Activated CD4-positive, alpha-beta T cell treated with anti-CD3 and anti-CD28 coated beads, Interleukin-2, amount 50 U/mL, for 4 hours (primary cell): Measurements from ENCODE around the gene PIM3.

ENCODE experiments used
- DNase-seq, 2 experiments: peaks; one replicate each; pipeline ENCODE4 v3.0.0-alpha.2; 2020

Gene PIM3

DNA sequence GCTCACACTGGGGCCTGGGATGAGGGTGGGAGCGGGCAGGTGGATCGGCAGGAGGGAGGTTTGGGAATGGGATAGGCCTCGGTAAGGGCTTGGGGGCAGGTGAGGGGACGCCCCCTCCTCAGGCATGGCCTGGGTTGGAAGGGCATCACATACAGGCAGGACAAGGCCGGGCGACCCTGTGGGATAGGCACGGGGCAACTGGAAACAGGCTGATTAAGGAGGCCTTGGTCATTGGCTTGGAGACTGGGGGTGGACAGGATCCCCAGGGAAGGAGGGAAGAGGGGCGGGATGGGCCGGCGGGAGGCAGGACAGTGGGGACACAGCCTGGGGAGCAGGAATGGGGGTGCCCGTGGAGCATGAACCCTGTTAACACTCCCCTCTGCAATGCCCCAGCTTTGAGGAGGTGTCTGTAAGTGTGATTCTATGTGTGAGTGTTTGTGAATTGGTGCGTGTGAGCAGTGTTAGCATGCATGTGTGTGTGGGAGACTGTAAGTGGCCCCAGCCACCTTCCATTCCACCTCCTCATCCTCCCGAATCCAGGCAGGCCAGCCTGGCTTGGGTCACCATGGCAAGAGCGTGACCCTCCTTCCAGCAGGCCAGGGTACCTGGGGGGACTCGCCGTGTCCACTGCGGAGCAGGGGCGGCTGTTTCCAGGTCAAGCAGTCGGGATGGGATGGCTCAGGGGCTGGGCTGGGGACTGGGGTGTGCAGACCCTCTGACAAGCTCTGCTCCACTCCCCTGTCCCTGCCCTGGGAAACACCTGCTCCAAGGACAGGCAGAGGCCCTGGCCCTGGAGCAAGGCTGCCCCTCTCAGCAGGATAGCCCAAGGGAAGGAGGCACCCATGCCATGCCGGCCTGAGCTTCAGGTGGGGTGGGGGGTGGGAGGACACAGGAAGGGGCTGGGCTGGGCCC is 3.4 kb upstream of the PIM3 start:
- no peak for DNase-seq

DNA sequence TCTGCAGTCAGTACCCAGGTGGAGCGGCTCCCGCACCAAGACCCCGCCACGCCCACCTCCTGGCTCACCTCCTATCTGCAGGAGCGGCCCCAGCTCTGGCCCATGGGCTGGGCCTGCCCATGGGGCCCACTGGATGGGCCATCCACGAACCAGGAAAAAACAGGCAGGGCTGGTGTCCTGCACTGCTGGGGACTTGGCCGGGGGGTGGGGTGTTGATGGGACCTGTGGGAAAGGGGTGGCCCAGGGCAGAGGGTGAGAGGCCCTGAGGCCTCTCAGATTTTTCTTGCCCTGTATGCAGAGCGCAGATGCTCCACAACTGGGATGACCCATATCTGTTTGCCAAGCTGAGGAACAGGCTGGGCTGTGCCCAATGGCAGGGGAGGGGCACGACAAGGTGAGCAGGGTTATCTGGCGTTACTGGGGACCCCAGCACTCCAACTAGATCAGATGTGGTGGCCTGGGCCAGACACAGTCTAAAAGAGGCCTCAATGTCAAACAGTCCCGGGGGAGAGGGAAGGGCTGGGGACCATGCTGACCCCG is 2.7 kb upstream of the PIM3 start:
- no peak for DNase-seq

DNA sequence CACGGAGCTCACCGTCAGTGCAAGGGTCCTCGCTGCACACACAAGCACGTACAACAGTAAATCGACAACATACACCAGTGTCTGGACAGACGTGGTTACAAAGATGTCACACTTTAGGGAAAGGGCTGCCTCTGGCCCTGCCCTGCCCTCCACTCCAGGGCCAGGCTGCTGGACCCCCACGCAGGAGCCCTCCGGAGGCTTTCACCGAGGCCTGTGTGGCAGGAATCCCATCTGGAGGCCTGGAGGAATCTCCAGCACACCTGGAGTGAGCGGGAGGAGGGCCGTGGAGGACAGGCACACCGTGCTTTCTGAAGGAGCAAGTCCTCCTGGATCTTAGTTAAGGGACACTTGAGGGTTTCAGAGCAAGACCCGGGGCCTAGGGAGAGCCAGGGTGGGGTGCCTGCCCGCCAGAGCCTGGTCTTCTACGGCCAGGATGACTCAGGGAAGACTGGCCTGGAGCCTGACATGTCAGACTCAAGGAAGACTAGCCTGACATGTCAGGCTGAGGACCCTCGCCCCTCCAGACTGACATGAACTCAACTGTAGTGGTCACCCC is 2.1 kb upstream of the PIM3 start:
- DNase-seq, result no peak

DNA sequence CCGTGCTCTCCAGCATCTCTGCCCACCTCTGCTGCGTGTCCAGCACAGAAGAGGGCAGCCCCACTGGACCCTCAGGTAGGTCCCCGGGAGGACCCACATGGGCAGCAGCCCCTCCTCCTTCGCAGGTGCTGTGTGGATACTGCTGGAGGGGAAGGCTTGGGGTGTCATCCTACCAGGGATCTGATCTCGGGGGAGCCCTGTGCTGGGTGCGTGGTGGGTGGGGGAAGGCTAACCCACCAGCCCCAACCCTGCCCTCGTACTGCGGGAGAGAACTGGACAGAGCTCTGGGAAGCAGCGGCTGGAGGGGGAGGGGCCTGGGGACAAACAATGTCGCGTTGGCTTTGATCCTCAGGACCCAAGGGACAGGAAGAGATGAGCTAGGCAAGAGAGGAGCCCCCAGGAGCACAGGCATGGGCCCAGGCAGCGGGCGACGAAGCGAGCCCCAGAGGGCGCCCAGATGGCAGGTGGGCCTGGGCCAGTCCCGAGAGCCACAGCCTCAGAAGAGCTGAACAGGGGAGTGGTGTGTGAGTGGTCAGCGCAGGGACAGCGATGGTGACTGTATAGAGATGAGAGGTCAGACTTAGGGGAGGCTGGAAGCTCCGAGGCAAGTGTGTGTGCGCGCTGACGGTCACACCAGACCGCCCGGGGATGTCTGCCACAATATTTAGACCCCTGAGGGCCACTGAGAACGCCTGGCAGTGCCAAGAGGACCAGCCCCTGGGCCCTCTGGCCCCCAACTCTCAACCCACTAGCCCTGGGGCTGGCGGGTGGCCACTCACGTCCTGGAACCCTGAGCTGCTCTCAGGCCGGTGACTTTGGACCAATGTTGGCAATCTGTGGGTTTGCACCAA is 1.4 kb upstream of the PIM3 start:
- DNase-seq, result no peak

DNA sequence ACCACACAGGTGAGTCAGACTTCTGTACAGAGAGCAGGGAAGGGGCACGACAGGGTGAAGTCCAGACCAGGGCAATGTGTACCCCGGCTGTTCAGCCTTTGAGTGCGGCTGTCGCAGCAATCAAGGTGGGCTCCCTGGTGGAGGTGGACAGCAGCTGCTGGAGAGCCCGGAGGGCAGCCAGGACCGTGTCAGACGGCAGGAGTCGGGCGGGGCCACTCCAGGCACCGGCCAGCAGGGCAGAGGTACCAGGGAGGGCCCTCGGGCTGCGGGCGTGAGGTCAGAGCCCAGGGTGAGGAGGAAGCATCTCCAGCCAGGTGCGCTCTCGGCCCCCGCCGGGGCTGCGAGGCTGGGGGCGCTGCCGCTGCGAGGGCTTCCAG is 802 bp upstream of the PIM3 start:
- DNase-seq, result peak in 1 of 2 experiments; percentile 23

DNA sequence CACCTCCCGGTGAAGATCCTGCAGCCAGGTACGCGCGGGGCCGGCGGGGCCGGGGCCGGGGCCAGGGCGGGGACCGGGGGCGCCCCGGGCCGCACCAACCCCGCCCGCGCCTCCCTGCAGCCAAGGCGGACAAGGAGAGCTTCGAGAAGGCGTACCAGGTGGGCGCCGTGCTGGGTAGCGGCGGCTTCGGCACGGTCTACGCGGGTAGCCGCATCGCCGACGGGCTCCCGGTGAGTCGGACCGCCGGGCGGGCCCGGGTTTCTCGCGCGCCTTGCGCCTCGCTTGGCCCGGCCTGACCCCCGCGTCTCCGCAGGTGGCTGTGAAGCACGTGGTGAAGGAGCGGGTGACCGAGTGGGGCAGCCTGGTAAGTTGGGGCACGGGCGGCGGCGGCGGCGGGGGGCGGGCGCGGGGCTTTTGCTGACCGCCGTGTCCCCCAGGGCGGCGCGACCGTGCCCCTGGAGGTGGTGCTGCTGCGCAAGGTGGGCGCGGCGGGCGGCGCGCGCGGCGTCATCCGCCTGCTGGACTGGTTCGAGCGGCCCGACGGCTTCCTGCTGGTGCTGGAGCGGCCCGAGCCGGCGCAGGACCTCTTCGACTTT is 531 bp downstream of the PIM3 start:
- peak in 1 of 2 experiments; percentile 28 for DNase-seq

DNA sequence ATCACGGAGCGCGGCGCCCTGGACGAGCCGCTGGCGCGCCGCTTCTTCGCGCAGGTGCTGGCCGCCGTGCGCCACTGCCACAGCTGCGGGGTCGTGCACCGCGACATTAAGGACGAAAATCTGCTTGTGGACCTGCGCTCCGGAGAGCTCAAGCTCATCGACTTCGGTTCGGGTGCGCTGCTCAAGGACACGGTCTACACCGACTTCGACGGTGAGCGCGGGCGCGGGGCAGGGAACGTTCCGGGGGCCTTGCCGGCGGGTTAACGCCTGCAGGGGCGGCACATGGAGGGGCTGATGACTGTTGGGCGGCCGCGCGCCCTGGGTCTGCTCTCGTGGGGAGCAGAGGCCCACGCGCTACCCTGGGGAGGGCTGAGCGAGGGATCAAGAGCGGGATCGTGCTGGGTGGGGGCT is 1.0 kb downstream of the PIM3 start:
- DNase-seq, result no peak

DNA sequence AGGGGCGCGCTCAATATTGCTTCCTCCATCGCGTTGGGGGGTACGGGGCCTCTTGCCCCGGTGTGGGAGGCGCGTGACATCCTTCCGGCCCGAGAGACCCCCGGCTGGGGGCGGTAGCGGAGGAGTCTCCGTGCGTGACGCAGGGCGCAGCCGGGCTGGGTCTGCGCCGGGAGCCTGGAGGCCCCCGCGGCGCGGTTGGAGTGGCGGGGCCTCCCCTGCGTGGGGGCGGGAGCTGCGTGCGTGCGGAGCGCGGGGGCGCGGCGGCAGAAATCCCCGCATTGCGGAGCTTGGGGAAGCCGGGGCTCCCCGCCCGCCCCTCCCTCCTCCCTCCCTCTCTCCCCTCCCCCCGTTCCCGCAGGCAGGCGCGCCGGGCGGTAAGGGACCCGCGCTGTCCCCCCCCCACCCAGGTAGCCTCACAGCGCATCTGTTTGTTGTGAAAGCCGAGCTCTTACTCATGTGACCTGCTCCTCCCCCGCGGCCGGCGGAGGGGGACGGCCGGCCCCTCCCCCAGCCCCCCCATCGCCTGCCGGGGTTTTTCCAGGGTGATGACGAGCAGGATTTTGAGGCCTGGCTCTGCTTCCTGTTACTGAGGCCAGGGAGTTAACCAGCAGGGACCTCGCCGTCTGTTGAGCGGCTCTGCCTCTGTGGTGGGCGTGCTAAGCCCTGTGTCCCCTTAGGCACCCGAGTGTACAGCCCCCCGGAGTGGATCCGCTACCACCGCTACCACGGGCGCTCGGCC is 1.6 kb downstream of the PIM3 start:
- peak; percentile 85 to 86 for DNase-seq

DNA sequence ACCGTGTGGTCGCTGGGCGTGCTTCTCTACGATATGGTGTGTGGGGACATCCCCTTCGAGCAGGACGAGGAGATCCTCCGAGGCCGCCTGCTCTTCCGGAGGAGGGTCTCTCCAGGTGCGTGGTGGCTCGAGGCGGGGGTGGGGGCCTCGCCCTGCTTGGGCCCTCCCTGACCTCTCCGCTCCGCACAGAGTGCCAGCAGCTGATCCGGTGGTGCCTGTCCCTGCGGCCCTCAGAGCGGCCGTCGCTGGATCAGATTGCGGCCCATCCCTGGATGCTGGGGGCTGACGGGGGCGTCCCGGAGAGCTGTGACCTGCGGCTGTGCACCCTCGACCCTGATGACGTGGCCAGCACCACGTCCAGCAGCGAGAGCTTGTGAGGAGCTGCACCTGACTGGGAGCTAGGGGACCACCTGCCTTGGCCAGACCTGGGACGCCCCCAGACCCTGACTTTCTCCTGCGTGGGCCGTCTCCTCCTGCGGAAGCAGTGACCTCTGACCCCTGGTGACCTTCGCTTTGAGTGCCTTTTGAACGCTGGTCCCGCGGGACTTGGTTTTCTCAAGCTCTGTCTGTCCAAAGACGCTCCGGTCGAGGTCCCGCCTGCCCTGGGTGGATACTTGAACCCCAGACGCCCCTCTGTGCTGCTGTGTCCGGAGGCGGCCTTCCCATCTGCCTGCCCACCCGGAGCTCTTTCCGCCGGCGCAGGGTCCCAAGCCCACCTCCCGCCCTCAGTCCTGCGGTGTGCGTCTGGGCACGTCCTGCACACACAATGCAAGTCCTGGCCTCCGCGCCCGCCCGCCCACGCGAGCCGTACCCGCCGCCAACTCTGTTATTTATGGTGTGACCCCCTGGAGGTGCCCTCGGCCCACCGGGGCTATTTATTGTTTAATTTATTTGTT is 2.4 kb downstream of the PIM3 start:
- peak in 1 of 2 experiments; percentile 17 for DNase-seq

DNA sequence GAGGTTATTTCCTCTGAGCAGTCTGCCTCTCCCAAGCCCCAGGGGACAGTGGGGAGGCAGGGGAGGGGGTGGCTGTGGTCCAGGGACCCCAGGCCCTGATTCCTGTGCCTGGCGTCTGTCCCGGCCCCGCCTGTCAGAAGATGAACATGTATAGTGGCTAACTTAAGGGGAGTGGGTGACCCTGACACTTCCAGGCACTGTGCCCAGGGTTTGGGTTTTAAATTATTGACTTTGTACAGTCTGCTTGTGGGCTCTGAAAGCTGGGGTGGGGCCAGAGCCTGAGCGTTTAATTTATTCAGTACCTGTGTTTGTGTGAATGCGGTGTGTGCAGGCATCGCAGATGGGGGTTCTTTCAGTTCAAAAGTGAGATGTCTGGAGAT is 3.1 kb downstream of the PIM3 start:
- no peak for DNase-seq

DNA sequence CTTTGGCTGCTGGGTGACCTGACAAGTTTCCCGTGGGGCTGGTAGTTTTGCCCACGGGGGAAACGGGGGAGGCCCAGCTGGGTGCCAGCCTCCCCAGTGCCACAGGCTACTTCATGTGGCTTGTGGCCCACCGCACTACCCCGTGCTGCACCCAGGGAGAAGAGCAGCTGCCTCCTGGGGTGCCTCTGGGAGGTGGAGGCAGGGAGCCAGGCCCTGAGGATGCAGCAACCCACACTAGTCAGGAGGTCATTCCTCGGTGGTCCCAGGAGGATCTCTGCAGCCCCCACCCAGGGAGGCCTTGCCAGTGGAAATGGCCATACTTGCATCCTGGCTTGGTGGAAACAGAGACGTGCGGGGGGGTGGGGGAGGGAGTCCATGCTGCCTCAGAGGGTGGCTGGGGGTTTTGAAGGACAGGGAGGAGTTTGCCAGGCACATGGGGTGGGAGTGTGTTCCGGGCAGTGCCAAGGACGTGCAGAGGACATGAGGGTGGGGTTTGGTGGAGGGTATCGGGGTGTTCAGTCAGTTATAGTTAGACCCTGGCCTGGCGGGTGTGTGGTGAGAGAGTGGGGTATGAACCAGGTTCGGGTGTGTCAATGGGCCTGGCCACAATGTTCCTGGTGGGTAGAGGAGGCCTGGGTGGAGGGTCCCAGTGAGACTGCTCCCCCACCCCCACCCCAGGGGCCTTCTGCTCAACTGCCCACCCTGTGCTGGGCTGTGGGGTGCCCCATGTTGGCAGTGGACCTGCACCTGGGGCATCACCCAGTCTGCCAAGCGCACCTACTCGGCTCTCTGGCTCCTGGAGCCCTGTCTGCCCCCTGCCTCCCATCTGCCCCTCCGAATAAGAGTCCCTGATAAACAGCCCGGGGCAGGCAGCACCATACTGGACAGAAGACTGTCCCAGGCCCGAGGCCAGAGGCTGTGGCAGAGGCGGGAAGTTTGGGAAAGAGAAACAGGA is 3.8 kb downstream of the PIM3 start:
- DNase-seq, result no peak

DNA sequence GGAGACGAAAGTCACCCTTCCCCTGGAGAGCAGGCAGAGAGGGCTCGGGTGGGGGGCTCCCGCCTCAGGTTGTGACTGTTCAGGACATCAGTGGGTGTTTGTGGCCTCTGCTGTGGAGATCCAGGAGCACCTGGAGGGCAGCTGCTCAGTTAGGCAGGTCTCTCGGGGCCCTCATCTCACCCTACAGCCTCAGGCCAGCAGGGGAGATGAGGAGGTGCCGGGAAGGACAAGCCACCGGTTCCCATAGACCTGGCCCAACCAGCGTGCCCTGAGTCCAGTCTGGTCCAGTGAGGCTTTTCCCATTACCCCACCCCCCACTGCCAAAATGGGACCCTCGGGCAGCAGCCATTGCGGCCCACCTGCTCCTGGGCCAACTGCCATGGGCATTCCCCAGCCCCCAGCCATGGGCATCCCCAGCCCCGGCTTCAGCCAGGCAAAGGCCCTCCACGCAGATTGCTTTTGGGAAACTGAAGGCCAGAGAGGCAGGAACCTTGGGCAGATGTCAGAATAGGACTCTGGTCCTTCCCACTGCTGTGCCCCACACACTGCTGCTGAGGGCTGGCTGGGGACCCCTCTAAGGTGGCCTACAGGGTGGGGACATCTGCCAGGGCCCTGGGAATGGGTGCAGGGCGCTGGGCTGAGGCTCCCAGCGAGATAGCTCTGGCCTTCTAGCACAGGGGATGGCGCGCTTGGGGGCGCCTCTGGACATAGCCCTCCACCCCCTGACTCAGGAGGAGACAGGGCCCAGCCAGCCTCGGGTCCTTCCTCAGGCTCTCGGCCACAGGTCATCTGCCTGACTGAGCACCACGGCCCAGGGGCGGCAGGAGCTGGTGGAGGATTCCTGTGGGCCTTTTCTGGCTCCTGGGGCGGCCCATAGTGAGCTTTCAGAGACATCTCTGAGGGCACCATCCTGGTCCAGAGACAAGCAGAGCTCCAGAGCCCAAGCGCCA is 4.8 kb downstream of the PIM3 start:
- no peak for DNase-seq

DNA sequence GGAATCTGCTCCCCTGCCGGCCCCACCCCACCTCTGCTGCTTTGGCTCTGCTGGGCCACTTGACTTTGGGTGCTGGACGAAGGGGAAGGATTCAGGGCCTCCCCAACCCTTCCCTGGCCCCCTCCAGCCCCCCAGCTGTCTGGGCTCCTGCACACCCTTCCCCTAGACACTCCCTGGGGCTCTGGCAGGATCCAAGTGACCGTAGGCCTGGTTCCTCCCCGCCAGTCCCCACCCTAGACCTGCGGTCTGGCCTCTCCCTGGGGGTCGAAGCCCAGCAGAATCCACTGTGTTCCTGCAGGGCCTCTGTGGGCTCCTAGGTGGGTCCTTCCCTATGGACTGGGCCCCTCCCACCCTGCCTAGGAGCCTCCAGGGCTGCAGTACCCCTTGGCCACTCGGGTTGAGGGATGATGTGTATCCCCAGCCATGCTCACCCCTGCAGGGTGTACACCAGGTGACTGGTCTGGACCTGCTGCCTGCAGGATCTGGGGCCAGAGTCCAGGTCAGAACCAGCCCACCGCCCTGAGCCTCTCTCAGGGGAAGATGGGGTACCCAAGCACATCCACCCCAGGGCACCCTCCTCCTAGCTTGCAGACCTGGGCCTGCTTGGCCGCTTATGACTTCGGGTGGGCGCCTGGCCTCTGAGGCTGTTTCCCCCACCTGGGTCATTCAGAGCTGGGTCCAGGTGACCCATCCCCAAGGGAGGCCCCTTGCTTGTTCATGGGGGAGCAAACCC is 5.6 kb downstream of the PIM3 start:
- DNase-seq, result no peak

DNA sequence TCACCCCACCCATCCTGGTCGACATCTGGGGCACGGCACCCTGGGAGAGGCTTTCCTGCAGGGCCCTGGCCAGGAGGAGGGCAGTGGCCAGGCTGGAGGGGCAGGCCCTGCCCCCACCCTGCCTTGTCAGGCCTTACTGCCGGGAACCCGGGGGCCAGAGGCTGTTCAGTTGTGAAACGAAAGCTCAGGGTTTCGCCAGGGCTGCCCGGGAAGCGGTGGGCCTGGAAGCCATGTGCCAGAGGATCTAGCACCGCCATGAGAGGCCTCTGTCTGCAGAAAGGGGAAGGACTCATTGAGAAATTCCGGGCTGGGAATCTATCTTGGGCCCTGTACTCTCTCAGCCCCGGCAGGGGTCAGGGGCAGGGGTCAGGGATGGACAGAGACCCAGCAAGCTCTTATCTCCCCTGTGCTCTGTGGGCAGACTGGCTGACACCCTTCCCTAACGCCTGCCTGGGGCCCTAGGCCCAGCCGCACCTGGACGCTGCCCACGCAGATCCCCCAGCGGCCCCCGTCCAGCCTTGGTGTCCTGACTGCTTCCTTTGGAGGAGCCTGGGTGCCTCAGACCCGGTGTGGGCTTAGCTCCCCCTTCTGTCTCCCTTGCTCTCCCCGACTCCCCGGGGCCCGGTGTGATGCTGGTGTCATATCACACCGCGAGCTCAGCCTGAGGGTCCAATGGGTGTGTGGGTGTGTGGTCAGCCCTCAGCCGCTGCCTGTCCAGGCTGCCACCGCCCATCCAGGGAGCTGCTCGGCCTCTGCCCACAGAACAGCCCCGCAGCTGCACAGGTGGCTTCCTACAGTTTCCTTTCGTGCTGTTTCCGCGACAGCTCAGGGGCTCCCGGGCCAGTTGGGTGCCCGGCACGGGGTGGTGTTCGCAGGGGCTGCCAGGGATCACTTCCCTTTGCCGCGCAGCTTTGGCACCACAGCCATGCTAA is 6.5 kb downstream of the PIM3 start:
- no peak for DNase-seq

DNA sequence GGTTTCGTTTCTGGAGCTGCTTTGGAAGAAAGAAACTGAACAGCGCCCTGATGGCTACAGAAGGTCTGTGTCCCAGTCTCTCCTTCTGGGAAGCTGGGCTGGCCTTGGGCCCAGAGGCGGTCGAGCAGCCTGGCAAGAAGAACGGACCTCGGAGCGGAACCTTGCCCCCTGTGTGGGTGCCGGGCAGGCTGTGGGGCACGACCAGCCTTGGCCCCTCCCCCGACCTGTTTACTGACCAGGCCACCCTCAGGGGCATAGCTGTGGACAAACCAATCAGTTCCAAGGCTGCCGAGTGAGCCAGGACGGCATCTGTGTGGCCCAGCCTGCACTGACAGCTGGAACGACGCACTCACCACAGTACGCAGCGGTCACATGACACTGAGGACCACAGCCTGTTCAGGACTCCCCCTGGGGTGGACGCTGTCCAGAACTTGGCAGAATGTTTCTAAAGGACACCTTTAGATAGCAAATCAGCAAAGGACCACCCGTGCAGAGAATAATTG is 7.2 kb downstream of the PIM3 start:
- no peak for DNase-seq

DNA sequence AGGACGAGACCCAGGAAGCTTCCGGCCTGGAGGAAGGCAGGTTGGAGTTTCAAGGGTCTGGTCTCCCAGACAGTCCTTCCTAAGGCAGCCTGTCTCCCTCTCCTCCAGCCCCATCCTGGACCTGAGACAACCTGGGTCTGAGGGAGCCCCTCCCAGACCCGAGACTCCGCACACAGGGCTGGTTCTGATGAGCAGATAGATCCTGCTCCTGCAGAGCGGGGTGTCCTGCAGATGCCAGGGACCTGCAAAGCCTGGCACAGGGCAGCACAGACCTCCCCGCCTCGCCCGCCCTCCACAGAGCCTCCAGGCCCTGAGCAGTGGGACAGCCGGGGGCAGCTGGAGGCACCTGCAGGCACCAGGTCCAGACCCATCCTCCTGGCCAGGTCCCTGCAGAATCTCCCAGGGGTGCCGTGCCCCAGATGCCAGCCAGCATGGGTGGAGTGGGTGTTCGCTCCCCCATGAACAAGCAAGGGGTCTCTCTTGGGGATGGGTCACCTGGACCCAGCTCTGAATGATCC is 7.8 kb downstream of the PIM3 start:
- DNase-seq, result no peak
